Ovary (tissue), 9 donors: ENCODE results near the gene NR5A1. TPM values are rescaled to one million over a fixed set of nuclear protein-coding genes. Genes with fewer than 3 reads are reported as not detected.

ENCODE experiments used
- DNase-seq, 5 donors: peaks; one replicate each; pipeline ENCODE4 v3.0.0-alpha.2; 2019 to 2020
- H3K27ac ChIP-seq, 2 donors: fragments of 200-600 bp; one replicate each; pipeline versions ENCODE4 v1.5.1 to v1.8.0; 2019 to 2022
- H3K27me3 ChIP-seq: fragments of 200-600 bp; one replicate; pipeline ENCODE4 v1.8.0; 2022
- H3K36me3 ChIP-seq: fragments of 200-600 bp; sonication (generic); one replicate; pipeline ENCODE4 v1.5.1; 2019
- H3K4me1 ChIP-seq: one replicate; pipeline ENCODE4 v1.8.1; 2013; ENCODE audit warnings: mild to moderate bottlenecking, moderate library complexity; ENCODE audit not compliant: insufficient read depth
- H3K4me3 ChIP-seq: fragments of 200-600 bp; sonication (generic); one replicate; pipeline ENCODE4 v1.5.1; 2017
- H3K9me3 ChIP-seq, 2 donors: fragments of 200-600 bp in 1 of 2; sonication (generic) in 1 of 2; one replicate each; pipeline versions ENCODE4 v1.5.1 to v1.8.1; 2013 to 2019; ENCODE audit warnings: mild to moderate bottlenecking in 1 of 2, moderate library complexity in 1 of 2
- EP300 ChIP-seq: sonication (generic); formaldehyde crosslinking; IDR thresholded peaks from one replicate; pipeline ENCODE4 v1.6.1; 2017; ENCODE audit warnings: antibody characterized with exemption
- POLR2A ChIP-seq: fragments of 450-650 bp; IDR thresholded peaks from one replicate; pipeline ENCODE4 v1.6.1; 2017; ENCODE audit warnings: antibody characterized with exemption, mild to moderate bottlenecking, moderate library complexity
- WGBS, 3 donors: extraction: QIAGEN DNeasy Blood & Tissue Kit in 1 of 3; methylation state at CpG; one replicate each; pipeline versions ENCODE4 v1.1.5 to v1.1.7; 2013 to 2017; 5-methylcytosine and 5-hydroxymethylcytosine counted together
- intact Hi-C, 4 donors: fragments of 100-400 bp; cut with DNase I; formaldehyde crosslinking; loops; one replicate each; pipeline versions ENCODE4 v1.11.0 to v1.15.1; 2022 to 2023
- polyA plus RNA-seq, 2 donors: library from polyadenylated mRNA; stranded (reverse); fragments of 200-250 nt in 1 of 2; fragments of 350-450 nt in 1 of 2; fragmentation: Illumina TruSeq in 1 of 2; extraction: RNeasy Lipid Tissue Mini Kit (QIAGEN cat#74804) in 1 of 2; gene quantifications; one replicate each; pipeline ENCODE4 v1.2.3, GENCODE V29; 2013 to 2014
- total RNA-seq, 7 donors: library from RNA; depleted of rRNA in 2 of 7; stranded (reverse); fragments of >200 nt in 2 of 7; fragmentation: NEBNext Ultra II Directional in 3 of 7; extraction: Animal tissue kit (Norgen Biotek cat#: 25700) in 3 of 7; gene quantifications; one replicate each; pipeline versions ENCODE4 v1.1.0 to v1.2.4, GENCODE V29; 2016 to 2023
- TF ChIP-seq, protein P1 (sequence below), 3 donors: fragments of 450-650 bp in 2 of 3; fragments of 200-600 bp in 1 of 3; IDR thresholded peaks; one replicate each; pipeline versions ENCODE4 v1.5.1 to v1.8.0; 2016 to 2022; ENCODE audit warnings: antibody characterized with exemption in 3 of 3, mild to moderate bottlenecking in 1 of 3
- donor health status: DM: no; HTN: no; CAD: no; lungs with moderate emphysema.
- donor health status: DM: no; HTN: no; CAD: no.
- donor health status: Bipolar disorder and iron deficiency.
- donor health status: DM: yes; HTN: yes; CAD: no.
- donor health status: DM: no; HTN: no; CAD: no.
- donor health status: DM: yes; HTN: yes; CAD: no.

The NR5A1 gene
- total and polyA plus RNA-seq, 9 donors: 14.7 to 73.6 (median 50.2) TPM

DNA sequence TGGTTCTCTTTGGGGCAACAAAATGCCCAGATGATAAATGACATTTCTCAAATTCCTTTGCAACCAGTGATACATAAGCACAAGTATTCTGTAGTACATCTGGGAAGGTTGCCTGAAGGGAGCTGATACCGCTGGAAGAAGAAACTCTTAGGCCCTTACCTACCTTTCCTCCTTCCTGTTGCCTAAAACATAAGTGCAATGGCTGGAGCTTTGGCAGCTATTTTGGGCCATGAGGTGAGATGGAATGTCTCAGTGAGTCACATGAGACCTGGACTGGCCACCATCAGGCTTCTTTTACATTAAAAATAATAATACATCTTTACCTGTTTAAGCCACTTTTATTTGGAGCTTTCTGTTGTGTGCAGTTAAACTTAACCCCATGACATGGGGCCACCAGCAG is 68.1 kb downstream of the NR5A1 start:
- Histone ChIP-seq H3K27me3 (no peaks in the 10 kb centered on the region), H3K4me3 (no peak overlapping the region), H3K9me3 (peaks cover 0 to 7% of the 10 kb centered on the region in 2 donors), H3K36me3 (no peaks in the 10 kb centered on the region), H3K27ac (no peak overlapping the region), H3K4me1 (no peaks in the 10 kb centered on the region)
- intact Hi-C loops: no loop called here
- no peak for DNase-seq
- 71 to 87% (median 83%) methylated on average over 1 of the region's 1 CpG for WGBS, 3 donors
- TF ChIP-seq POLR2A (no peak), EP300 (no peak)
- TF ChIP-seq, protein P1, sequence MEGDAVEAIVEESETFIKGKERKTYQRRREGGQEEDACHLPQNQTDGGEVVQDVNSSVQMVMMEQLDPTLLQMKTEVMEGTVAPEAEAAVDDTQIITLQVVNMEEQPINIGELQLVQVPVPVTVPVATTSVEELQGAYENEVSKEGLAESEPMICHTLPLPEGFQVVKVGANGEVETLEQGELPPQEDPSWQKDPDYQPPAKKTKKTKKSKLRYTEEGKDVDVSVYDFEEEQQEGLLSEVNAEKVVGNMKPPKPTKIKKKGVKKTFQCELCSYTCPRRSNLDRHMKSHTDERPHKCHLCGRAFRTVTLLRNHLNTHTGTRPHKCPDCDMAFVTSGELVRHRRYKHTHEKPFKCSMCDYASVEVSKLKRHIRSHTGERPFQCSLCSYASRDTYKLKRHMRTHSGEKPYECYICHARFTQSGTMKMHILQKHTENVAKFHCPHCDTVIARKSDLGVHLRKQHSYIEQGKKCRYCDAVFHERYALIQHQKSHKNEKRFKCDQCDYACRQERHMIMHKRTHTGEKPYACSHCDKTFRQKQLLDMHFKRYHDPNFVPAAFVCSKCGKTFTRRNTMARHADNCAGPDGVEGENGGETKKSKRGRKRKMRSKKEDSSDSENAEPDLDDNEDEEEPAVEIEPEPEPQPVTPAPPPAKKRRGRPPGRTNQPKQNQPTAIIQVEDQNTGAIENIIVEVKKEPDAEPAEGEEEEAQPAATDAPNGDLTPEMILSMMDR (IDR thresholded peaks at IDR 0.05): no peak

DNA sequence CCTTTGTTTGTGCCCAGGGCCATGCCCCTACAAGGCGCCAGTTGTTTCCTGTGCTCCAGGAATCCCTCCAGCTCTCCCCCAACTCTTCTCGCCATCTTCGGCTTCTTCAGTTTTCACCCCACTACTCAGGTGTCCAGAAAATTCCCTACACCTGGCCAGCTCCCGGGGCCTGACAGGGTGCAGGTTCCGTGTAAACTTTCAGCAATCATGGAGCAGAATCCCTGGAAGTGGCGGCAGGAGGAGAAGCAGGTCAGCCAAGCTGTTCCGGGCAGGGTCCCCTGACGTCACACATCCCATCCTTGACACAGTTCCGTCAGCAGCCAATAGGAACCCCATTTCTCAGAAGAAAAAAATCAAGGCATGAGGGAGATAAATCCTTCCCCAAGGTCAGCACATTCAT is 69.1 kb downstream of the NR5A1 start:
- intact Hi-C loops: no loop called here
- Histone ChIP-seq H3K4me1 (no peaks in the 10 kb centered on the region), H3K27me3 (no peaks in the 10 kb centered on the region), H3K27ac (no peak overlapping the region), H3K36me3 (no peaks in the 10 kb centered on the region), H3K4me3 (no peak overlapping the region), H3K9me3 (peaks cover 0 to 7% of the 10 kb centered on the region in 2 donors)
- TF ChIP-seq, protein P1 (IDR thresholded peaks at IDR 0.05): no peak
- no peak for DNase-seq
- 79 to 82% (median 81%) methylated on average over 9 of the region's 9 CpGs for WGBS, 3 donors

DNA sequence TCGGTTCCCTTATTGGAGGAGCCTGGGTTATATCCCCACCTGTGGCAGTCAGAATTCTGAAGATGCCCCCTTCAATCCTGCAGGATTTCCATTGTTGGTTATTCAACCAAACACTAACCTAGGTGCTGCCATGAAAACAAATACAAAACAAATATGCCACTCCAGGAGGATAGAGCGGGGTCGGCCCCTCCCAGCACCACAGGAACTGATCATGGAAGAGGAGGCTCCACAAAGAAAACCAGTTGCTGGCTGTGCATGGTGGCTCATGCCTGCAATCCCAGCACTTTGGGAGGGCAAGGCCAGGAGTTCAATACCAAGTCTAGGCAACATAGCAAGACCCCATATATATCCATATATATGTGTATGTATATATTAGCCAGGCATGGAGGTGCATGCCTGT is 70.1 kb downstream of the NR5A1 start:
- H3K27ac ChIP-seq: no peak overlapping the region
- DNase-seq: no peak
- H3K4me1 ChIP-seq: no peaks in the 10 kb centered on the region
- no peaks in the 10 kb centered on the region for H3K27me3 ChIP-seq
- TF ChIP-seq, protein P1 (IDR thresholded peaks at IDR 0.05): no peak
- no peak for TF ChIP-seq POLR2A
- no peak for TF ChIP-seq EP300
- intact Hi-C loops: no loop called here
- H3K36me3 ChIP-seq: no peaks in the 10 kb centered on the region
- 94 to 98% (median 95%) methylated on average over 3 of the region's 3 CpGs for WGBS, 3 donors
- H3K4me3 ChIP-seq: no peak overlapping the region
- H3K9me3 ChIP-seq: peaks cover 0 to 7% of the 10 kb centered on the region in 2 donors

DNA sequence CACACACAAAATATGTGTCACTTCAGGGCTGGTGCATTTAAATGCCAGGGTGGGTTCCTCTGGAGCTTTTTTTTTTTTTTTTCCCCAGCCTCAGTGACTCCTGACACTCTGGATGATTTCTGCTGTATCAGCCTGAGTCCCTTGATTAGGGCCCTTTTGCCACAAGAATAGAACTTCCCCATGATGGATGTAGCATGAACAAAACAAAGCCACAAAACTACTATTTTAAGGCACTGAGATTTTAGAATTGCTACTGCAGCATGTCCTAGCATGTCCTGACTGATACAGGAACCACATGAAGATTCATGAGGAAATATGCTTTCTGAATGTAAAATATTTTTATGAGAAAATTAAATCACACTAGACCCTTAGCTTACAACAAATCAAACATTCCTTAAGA is 70.9 kb downstream of the NR5A1 start:
- intact Hi-C loops: no loop called here
- DNase-seq: no peak

More for the DNA sequence above, 70.9 kb downstream of the NR5A1 start:
- H3K9me3 ChIP-seq: peaks cover 0 to 7% of the 10 kb centered on the region in 2 donors
- no peaks in the 10 kb centered on the region for H3K27me3 ChIP-seq
- H3K4me1 ChIP-seq: no peaks in the 10 kb centered on the region
- H3K4me3 ChIP-seq: no peak overlapping the region
- no peak overlapping the region for H3K27ac ChIP-seq
- no peaks in the 10 kb centered on the region for H3K36me3 ChIP-seq
- TF ChIP-seq POLR2A (no peak), EP300 (no peak)
- TF ChIP-seq, protein P1 (IDR thresholded peaks at IDR 0.05): no peak

Other genes starting within 250 kb of the NR5A1 start
- gene NEK6, start 249.4 kb downstream of the NR5A1 start, total RNA-seq: 10 to 100 TPM in 5 of 7 donors, 1 to 10 TPM in 2; 7.2 to 45.1 (median 22.8) TPM
- gene NEK6, start 249.4 kb downstream of the NR5A1 start, polyA plus RNA-seq: 10 to 100 TPM in 1 of 2 donors, 1 to 10 TPM in 1; 7.6 to 23.0 TPM
- gene PSMB7, start 92.0 kb downstream of the NR5A1 start, total RNA-seq: 100 to 1,000 TPM in 1 of 7 donors, 10 to 100 TPM in 6; 88.0 to 102 (median 92.7) TPM
- gene PSMB7, start 92.0 kb downstream of the NR5A1 start, polyA plus RNA-seq: 100 to 1,000 TPM; 153 to 211 TPM
- gene ADGRD2, start 56.9 kb downstream of the NR5A1 start, total RNA-seq: not detected
- not detected for gene ADGRD2, start 56.9 kb downstream of the NR5A1 start, polyA plus RNA-seq